ENCODE measurements around the gene HECTD2.
"Not testable (repeated sequence)": the region's sequence is repeated elsewhere in the genome, so short reads cannot be mapped to it uniquely, and the experiment has no call there.

The HECTD2 gene

GRCh38 chr10:91521439-91521838 lies 111.3 kb downstream of the HECTD2 start:
- TF ChIP-seq ZFX (IDR thresholded peaks at IDR 0.05), result no peak
- no peak for TF ChIP-seq CTCF (conservative IDR thresholded peaks at IDR 0.05)
- H3K27ac ChIP-seq, result no peak overlapping the region

- TF ChIP-seq ZFX (IDR thresholded peaks at IDR 0.05), result no peak
- no peak for TF ChIP-seq CTCF (conservative IDR thresholded peaks at IDR 0.05)
- H3K27ac ChIP-seq, result no peak overlapping the region
Observed at GRCh38 chr10:91525896-91526712, 116.0 kb downstream of the HECTD2 start.

- TF ChIP-seq CTCF (conservative IDR thresholded peaks at IDR 0.05) (no peak), ZFX (IDR thresholded peaks at IDR 0.05) (no peak)
Observed at GRCh38 chr10:91528080-91528479, 117.9 kb downstream of the HECTD2 start.

GRCh38 chr10:91528768-91529167 lies 118.6 kb downstream of the HECTD2 start:
- no peak for TF ChIP-seq CTCF (conservative IDR thresholded peaks at IDR 0.05)
- TF ChIP-seq ZFX (IDR thresholded peaks at IDR 0.05), result no peak
- no peak overlapping the region for H3K27ac ChIP-seq

More at GRCh38 chr10:91528080-91528479, 117.9 kb downstream of the HECTD2 start:
- no peak overlapping the region for H3K27ac ChIP-seq

GRCh38 chr10:91534789-91535188 lies 124.6 kb downstream of the HECTD2 start:
- H3K27ac ChIP-seq, result not testable (repeated sequence)

- no peak overlapping the region for H3K27ac ChIP-seq
- TF ChIP-seq CTCF (conservative IDR thresholded peaks at IDR 0.05), result no peak
- TF ChIP-seq ZFX (IDR thresholded peaks at IDR 0.05), result no peak
Observed at GRCh38 chr10:91536111-91536510, 126.0 kb downstream of the HECTD2 start.

- TF ChIP-seq ZFX (IDR thresholded peaks at IDR 0.05) (no peak), CTCF (conservative IDR thresholded peaks at IDR 0.05) (no peak)
- no peak overlapping the region for H3K27ac ChIP-seq
Observed at GRCh38 chr10:91536733-91537132, 126.6 kb downstream of the HECTD2 start.
